HG02798 (cell line): ENCODE results near the gene SMARCA2.

ENCODE experiments used
- ATAC-seq: cut with Tn5 transposase; IDR thresholded peaks from one replicate; pipeline ENCODE4 v1.9.1; 2021; ENCODE audit warnings: mild to moderate bottlenecking; ENCODE audit not compliant: unreplicated experiment, poor library complexity

SMARCA2 gene

GRCh38 chr9:2234371-2234893 lies 219.3 kb downstream of the SMARCA2 start:
- no peak for ATAC-seq

GRCh38 chr9:2235623-2236022 lies 220.5 kb downstream of the SMARCA2 start:
- no peak for ATAC-seq

- ATAC-seq: no peak
Measured at GRCh38 chr9:2236850-2237249, 221.7 kb downstream of the SMARCA2 start.

- peak; percentile 10 for ATAC-seq
Measured at GRCh38 chr9:2241461-2241835, 226.3 kb downstream of the SMARCA2 start.

GRCh38 chr9:2241836-2242741 lies 226.9 kb downstream of the SMARCA2 start:
- ATAC-seq: peak; percentile 90

- no peak for ATAC-seq
Measured at GRCh38 chr9:2242831-2243330, 227.7 kb downstream of the SMARCA2 start.
